T-helper 9 cell (primary cell): ENCODE data around the gene HSPA12A.
"Not testable (repeated sequence)": the region's sequence is repeated elsewhere in the genome, so short reads cannot be mapped to it uniquely, and the experiment has no call there.

Source experiments
- DNase-seq: peaks from one replicate; pipeline ENCODE4 v3.0.0-alpha.2; 2020

The HSPA12A gene

DNA sequence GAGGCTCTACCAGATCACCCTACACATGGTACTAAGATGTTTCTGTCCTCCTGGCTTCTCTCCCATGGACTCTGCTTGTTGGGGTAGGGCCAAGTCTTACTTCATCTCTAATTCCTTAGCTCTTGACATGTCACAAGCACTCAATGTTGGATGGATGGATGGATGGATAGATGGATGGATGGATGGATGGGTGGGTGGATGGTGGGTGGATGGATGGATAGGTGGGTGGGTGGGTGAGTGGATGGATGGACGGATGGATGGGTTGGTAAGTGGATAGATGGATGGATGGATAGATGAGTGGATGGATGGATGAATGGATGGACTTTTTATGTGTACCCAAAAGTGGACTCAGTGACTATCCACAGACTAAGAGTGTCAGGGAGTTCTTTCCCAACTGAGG is 28.5 kb downstream of the HSPA12A start:
- no peak for DNase-seq

DNA sequence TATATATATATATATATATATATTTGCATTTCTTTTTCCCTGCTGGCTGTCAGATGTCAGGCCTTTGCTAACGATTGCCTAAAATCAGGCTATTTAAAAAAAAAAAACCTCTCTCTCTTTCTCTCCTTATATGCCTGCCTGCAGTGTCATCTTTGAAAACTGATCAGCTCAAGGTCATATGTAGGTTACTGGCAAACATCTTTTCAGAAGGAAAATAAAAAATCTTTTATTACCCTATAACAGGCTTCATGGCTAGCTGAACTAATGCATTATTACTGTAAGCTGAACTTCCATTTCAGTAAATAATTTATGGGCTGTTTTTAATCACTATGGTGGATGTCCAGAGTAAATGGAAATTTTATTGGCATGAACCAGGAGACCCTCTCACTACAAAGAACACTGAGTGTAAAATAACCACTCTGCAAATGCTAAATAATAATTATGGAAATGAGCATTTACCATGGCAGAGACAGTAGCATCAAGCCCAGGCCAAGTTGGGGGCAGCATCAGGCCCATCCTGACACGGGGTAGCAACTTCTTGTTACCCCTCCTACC is 29.3 kb downstream of the HSPA12A start:
- no peak for DNase-seq

DNA sequence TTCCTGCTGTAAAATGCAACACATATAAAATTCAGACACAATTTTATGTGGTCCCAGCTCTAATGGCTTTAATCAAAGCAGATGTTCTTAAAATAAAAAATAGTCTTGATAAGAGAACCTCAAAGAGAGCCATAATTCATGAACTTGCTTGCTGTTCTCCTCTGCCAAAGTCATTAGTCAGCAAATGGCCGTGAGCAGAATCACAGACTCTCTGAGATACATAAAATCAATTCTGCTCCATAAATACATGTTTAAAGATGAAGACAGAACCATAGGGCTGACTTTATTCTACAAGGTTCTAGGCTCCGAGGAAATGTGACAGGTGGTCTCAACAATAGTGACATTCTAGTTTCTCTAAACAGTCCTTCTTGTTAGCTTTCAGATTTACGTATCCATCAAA is 29.8 kb downstream of the HSPA12A start:
- DNase-seq: no peak

DNA sequence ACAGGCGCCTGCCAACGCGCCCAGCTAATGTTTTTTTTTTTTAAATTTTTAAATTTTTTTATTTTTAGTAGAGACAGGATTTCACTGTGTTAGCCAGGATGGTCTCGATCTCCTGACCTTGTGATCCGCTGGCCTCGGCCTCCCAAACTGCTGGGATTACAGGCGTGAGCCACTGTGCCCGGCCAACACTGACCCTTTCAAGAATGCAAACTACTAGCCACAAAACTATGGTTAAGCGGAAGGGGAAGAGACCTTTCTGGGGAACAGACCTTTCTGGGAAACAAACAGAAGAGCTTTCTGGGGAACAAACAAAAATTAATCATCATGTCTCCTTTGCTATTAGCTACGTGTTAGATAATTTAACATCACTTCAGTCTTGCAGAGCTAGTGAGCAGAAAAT is 30.6 kb downstream of the HSPA12A start:
- DNase-seq: not testable (repeated sequence)

DNA sequence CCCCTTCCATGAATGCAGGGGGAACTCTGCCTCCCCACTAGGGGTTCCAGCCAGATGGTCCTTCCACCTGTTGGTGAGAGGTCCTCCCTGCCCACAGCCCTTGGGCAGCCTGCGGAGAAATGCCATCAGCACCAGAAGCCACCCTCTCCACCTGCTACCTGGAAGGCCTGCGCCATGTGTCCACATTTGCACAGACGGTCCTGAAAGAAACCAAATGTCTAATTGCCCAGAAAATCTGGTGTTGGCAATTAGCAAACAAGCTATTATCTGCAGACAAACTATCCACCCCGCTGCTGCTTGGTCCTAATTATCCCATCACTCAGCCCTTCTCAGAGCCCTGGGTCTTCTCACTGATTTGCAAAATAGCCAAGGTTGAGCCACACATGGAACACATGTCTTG is 32.3 kb downstream of the HSPA12A start:
- DNase-seq: no peak

DNA sequence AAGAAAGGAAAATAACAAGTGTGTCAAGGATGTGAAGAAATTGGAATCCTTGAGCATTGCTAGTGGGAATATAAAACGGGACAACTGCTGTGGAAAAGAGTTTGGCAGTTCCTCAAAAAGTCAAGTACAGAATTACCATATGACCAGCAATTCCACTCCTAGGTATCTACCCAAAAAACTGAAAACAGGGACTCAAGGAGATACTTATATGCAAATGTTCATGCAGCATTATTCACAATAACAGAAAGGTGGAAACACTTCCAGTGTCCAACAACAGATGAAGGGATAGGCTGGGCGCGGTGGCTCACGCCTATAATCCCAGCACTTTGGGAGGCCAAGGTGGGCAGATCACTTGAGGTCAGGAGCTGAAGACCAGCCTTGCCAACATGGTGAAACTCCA is 33.5 kb downstream of the HSPA12A start:
- DNase-seq: no peak

DNA sequence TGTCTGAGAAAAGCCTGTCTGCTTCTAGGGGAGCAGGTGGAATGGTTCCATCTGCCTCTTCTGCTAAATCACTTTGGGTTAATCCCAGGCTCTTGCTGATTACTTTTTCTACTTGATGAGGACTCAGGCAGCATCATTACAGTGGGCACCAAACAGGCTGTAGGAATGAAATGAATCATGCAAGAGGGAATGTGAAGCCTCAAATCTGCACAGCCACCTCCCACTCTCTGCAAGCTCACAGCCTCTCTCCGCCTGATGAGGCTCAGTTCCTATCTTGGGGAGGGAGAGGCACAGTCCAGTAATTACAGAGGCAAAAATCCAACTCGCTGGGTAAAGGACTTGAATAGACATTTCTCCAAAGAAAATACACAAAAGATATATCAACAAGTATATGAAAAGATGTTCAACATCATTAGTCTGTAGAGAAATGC is 34.0 kb downstream of the HSPA12A start:
- DNase-seq: no peak

DNA sequence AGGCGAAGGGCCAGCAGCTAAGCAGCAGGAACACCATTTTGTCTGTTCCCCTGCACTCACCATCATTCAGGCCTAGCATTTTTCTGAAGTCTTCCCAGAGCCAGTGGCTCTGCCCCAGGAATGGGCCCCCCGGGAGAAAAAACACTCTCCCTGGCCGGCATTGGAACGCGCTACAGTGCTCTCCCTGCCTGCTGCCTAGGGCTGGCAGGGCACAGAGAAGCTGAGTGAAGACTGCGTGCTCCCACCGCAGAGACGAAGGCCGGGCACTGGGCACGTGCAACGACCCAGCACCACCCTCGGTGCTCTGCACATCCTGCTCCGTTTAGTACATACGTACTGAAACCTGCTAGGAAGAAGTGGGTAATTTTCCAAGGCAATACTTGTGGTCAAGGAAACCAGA is 34.4 kb downstream of the HSPA12A start:
- no peak for DNase-seq

DNA sequence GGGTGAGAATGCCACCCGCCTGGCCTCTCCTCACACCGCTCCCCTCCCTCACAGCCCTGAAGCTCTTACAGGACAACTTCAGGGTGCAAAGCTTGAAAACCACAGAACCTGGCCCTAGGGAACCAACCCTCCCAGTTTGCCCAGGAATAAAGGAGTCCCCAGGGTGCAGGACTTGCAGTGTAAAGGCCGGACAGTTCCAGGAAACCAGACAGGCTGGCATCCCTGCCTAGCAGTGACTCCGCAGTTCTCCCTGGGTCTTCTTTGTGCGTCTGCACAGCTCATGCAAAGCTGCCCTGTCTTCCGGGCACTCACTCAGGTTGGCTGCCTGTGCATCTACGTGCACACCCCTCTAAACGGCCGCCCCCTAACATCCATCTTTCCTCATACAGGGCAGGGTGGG is 36.1 kb downstream of the HSPA12A start:
- DNase-seq: no peak

DNA sequence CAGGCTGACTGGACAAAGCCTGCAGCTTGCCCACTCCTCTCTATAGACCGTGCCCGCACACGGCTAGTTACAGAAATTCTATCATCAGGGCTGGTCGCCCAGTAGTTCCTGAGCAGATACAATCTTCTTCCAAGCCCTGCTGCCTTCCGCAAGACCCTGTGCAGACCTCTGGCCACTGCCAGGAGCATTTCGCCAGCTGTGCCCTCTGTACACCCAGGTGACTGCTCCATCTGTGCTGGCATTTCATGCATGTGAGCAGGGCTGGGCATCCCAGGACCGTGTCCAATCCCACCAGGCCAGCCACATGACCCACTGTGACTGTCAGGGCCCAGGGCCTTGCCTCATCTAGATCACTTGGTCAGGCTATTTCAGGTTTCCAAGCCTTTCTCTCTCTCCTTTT is 36.9 kb downstream of the HSPA12A start:
- DNase-seq: no peak

DNA sequence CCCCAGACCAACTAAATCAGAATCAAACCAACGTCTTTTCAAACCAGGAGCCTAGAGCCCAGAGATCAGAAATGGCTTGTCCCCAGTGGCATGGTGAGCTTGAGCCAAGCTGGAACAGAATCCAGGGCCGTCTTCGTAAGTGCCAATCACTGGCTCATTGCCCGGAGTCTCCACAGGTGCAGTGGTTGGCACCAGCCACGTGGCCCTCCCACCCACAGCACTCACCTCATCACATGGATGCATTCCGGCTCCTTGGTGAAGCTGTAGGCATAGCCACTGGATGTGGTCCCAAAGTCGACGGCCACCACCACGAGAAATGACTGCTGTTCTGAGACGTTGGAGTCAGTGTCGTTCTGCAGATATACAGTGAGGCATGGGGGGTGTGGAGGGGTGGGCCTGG is 37.4 kb downstream of the HSPA12A start:
- DNase-seq: no peak

DNA sequence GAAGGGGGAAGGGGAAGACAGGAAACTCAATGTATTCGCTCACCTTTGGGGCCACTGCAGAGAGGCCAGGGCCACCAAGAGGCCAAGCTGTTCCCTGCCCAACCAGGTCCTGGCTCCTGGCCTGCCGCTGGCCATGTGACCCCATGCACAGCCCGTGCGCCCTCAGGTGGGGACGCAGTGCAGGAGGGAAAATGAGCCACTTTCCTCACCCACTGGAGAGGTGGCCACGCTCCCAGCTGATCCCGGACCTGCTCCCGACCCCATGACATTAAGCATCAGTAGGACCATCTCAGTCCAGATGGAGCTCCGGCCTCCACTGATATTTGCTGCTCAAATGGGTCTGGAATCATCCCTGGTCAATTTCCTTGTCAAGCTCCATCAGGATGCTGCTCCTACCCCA is 40.2 kb downstream of the HSPA12A start:
- DNase-seq: no peak

DNA sequence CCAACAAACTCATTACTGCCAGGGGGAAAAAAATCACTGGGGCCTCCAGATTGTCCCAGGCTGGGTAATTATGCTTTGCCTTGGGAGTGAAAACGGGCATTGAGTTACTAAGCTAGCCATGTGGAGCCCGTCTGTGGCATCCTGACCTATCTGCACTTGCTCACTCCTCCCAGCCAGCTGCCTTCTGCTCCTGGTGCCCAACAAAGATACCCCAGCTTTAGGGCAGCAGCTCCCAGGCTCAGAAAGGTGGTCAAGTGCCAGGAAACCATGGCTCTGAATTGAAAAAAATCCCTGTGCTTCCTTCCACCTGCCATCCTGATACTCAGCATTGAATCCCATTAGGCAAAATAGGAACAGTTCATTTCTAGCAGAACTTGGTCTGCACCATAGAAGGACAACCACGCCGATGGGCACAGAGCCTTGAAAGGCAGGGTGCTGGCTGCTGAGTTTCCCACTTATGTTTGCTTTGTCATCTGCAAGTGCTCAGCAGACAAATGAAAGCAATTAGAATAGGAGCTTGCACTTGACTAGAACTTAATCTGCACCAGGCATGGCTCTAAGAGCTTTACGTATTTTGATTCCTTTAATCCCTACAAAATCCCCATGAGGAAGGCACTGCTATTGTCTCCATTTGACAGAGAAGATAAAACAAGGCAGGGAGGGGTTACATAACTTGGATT is 42.8 kb downstream of the HSPA12A start:
- no peak for DNase-seq

DNA sequence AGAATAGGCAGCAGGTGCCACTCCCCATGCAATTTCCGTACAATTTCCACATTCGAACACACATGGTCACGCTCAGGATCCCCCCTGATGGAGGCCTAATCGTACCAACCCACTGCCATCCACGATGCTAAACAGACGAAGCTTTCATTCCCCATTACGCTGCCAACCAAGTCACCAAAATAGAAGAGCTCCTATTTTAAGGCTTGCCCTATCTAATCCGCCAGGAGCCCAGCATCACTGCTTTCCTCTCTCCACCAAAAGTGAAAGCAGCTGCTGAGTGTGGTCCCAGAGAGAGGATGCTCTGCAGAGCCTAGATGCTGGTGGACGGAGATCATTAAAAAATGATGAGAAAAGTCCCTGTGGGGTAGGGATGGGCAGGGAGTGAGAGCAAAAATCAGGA is 43.3 kb downstream of the HSPA12A start:
- DNase-seq: no peak

DNA sequence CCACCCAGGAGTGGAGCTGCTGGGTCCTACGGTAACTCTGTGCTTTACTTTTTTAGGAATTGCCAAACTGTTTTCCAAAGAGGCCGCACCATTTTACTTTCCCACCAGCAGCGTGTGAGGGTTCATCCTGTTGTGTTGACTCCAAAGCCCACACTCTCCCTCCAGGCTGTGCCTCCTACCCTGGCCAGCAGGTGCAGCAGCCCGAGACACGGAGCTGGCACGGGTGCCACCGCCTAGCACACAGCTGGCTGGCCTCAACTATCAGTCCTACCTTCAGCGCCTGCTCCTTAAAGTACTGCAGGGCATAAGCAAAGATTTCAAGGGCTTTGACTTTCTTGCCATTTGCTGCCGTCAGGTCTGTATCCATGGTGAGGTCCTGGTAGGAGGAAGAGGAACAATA is 44.0 kb downstream of the HSPA12A start:
- DNase-seq: no peak

DNA sequence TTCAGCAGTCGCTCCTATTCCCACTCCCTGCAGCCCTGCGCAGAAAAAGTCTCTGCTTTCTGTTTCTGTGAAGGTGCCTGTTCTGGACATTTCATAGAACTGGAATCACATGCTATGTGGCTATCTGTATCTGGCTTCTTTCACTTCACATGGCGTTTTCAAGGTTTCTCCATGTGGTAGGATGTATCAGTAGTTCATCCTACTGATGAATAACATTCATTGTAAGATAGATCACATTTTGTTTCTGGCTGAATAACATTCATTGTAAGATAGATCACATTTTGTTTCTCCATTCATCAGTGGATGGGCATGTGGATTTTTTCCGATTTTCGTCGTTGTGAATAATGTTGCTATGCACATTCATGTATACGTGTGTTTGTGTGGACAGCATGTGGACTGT is 44.5 kb downstream of the HSPA12A start:
- no peak for DNase-seq

DNA sequence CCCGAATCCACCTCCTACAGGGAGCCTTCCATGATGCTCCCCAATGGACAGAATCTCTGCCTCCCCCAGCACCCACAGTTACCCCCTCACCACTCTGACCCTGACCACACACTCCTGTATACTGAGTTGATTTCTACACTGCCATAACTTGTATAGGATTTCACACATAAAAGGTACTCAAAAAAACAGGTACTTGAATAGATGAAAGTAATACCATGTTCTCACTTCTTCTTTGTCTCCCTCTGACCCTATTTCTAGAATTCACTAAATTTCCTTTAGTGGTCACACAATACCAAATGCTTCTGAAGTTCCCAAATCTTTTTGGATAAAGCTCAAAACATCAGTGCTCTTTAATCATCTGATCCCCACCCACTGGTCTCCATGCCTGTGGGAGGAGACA is 45.4 kb downstream of the HSPA12A start:
- DNase-seq: no peak

DNA sequence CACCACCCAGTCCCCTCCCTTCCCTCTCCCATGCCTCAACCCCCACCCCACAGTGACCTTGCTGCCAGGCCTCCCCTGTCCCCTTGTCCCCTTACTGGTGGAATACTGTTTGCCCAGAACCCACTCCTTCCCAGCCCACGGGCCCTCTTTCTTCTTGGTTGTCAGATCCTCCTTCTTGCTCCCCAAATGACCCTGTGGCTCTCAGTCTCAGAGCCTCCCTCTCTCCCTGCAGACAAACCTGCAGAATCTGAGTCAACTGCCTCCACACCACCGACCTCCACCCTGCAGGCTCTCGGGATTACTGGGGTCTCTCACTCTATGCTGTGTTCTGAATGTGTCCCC is 47.5 kb downstream of the HSPA12A start:
- no peak for DNase-seq

DNA sequence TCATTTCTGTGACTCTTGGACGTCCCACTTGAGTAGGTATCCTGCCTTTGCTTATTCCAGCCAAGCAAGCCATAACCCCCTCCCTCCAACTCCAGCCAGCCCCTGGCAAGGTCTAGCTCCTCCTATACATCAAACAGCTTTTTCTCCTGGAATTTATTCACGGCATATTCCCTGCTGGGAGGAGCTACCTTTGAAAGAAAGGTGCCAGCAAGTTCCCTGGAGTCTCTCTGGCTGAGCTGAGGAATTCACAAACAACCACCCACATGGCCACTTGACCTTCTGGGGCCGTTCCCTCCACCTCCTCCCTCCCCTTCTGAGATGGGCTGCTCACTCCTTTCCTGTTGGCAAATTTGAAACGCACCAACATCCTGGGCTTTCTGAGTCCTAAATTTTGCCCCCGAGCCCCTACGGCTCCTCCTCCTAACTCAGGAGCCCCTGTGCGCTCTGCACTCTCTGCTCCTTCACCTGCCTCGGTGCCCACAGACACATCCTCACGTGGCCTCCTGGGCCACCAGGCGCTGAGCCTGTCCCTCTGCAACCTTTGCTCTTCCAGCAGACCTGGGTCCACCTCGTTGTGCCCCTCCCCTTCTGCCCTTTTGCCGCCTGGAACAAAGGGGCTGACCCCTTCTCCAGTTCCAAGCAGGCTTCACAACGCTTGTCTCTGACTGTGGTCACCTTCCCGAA is 48.0 kb downstream of the HSPA12A start:
- DNase-seq: no peak

DNA sequence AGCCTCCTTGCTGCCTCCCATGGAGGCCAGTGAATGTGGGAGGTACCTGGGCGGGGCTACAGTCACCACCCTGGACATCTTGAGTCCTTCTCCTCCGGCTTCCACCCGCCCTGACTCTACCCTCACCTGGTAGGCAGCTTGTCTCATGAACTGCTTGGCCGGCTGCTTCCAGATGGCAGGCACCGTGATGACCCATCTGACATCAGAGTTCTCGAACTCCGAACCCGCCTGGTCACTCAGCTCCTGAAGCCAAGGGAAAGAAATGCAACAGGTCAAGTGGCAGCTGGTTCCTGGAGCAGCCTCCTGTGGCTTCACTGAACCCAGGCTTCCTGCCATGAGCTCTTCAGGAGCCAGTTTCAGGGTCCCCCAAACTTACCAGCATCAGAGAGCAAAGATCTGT is 50.1 kb downstream of the HSPA12A start:
- DNase-seq: no peak

DNA sequence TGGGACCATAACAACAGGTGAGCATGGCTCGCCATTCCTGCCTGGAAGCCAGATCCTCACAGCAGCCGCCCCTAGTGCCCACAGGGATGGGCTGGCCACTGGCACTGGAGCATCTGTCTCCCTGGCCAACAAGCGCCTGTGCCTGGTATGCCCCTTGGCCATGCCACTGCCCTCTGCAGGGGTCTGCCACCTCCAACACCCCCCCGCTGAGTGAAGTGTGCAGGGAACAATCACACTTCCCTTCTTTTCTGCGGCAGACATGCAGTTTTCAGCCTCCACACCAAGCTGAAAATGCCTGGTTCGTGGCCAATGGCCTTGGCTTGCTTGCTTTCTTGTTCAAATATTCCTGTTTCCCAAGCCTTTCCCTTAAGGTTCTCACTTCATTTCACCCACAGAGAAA is 50.7 kb downstream of the HSPA12A start:
- no peak for DNase-seq

DNA sequence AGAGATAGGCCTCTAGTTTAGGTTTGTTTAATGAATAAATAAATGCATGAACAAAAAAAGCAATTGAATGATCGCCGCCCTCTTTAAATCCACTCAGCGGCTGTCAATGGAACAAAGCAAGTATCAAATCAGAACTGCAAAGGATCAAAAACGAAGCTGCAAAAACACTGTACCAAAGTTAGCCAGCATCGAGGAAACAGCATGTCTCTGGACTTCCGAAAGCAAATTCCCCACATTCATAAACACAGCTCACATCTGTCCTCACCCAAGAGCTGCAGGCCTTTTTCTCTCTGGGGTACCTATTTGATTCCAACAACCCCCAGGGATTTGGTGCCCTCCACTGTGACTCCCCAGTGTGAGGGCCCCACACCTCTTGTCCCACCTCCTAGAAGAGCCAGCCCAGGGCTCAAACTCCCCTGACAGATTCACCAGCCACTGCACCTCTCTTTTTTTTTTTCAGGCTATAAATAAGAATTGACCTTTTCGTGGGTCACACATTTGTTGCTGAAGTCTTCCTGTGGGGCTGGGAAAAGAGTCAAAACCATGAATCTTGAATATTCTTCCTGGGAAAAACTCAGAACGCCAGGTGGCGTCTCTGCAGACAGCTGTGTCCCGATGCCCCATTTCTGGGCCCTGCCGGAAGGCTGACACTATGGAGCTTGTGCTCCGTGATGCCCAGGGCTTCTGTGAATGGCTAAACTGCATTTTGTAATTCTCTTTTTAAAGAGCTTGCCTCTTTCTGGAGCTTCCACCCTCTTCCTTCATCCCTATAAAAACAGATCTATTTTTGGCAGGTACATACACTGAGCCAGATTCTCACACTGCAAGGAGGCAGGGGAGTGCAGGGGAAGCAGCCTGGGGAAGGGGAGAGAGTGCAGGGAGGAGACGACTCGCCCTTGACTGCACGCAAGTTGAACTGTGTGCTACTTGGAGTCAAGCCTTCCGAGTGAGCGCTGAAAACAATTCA is 51.7 kb downstream of the HSPA12A start:
- DNase-seq: no peak

DNA sequence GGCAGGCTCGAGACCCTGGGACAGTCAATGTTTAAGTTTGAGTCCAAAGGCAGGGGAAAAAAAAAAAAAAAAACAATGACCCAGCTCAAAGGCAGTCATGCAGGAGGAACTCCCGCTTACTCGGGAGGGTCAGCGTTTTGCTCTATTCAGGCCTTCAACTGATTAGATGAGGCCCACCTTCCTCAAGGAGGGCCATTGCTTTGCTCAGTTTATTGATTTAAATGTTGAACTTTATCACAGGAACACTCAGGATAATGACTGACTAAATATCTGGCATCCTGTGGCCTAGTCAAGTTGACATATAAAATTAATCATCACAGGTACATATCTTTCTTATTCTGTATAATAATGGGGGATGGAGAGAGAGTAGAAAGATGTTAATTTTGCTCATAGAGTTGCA is 52.6 kb downstream of the HSPA12A start:
- no peak for DNase-seq
